GM18868 (cell line): ENCODE measurements around the gene SETD1A.

ENCODE experiments used
- ATAC-seq: cut with Tn5 transposase; IDR thresholded peaks from one replicate; pipeline ENCODE4 v1.9.1; 2021; ENCODE audit warnings: mild to moderate bottlenecking, moderate library complexity; ENCODE audit not compliant: unreplicated experiment

Gene SETD1A

DNA sequence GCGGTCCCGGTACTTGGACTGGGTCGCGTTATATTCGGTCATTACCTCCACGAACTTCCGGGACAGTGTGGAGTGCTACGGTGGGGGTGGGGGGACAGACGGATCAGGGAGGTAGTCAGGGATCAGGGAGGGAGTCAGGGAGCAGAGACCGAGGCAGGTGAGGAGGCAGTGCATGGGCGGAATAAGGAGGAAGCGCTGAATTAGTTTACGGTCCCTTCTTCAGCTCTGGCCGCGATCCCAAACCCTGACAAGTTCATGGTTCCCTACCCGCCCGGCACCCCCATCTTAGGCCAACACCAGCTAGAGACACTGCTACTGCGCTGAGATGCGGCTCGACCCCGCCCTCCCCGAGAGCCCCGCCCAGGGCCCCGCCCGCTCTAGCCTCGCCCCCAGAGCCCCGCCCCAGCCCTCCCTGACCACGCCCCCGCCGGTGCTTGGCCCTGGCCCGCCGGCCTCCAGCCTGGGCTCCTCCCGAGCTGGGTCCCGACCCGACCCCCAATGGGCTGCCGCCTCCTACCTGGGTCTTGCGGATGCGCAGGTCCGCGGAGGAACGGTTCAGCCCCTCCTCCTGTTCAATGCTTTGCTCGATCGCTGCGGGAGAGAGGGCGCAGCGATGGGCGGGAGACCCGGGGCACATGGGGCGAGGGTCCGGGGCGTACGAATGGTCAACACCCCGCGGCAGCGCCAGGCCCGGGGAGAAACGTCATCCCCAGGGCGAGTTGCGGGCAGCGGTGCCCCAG lies 39.6 kb downstream of the SETD1A start:
- peak; percentile 80 for ATAC-seq

DNA sequence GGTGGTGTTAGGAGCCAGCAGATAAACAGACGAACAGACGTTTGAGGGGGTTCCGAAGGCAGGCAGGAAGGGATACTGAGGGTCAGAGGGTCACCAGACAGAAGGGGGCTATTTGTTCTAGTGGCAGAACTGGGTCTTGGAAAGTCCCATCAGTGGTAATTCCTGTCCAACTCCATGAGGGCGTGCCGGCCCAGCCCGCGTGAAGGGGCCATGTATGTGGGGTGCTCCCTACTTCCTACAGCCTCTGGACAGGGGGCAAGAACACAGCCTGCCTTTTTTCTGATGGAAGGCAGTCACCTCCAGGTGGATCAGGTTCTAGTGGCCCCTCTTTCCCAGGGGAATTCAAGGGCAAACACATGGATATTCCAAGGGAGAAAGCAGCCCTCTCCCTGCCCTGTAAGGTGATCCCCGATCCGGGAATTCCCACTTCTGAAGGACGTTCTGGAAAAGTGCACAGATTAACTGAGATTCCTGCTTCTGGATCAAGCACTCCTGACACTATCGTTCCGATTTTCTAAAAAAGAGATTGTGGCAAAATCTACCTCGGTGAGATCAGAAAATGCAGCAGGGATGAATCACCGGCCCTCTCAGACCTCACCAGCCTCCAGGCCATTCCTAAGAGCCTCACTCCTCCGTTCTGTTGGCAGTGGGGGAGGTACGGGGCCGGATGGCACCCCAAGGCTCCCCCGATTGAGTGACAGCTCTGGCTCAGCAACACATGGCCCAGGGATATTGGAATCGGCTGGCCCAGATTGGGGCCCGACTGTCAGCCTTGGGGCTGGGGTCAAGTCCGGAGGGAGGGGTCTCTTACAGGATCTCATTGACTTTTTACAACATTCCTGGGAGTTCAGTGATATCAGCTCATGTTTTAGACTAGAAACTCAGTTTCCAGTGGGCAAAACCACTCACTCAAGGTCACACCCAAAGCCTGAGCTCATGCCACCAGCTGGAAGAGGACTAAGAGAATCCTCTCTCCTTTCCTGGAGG lies 40.5 kb downstream of the SETD1A start:
- ATAC-seq = no peak

DNA sequence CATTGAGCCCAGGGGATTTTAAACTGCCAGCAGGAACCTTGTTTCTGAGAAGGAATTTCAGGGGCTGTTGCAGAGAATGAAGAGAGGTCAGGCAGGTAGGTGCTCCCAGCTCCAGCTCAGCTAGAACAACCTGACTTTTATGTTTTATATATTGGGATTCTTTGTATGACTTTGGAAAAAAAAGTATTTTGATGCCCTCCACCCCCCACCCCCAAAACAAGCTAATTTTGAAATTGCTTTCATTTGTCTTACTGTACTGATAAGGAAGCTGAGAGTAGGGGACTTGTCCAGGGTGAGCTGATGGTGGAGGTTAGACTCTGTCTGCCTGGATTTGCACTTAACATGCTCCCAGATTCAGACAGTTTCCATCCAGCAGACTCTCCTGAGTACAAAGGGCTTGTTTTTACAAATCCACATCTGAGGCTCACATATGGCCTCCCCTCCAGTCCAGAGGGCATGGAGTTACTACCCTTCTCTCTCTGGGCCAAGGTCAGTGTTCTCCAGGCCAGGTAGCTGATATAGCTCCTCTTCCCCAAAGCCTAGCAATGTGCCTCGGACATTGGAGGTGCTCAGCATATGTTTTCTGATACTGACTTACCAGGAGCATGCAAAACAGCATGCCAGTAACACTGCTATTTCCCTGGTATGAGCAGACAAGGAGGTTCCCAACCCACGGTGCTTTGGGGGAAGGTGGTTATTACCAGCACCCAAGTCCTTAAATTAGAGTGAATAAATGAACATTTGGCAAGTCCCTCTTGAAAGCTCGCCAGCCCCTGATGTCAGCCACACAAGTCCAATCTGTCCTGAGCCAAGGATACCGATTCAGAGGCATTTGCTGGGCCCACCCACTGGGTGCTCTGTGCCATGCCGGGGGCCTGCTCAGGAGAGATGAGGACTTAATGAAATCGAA lies 41.6 kb downstream of the SETD1A start:
- no peak for ATAC-seq

DNA sequence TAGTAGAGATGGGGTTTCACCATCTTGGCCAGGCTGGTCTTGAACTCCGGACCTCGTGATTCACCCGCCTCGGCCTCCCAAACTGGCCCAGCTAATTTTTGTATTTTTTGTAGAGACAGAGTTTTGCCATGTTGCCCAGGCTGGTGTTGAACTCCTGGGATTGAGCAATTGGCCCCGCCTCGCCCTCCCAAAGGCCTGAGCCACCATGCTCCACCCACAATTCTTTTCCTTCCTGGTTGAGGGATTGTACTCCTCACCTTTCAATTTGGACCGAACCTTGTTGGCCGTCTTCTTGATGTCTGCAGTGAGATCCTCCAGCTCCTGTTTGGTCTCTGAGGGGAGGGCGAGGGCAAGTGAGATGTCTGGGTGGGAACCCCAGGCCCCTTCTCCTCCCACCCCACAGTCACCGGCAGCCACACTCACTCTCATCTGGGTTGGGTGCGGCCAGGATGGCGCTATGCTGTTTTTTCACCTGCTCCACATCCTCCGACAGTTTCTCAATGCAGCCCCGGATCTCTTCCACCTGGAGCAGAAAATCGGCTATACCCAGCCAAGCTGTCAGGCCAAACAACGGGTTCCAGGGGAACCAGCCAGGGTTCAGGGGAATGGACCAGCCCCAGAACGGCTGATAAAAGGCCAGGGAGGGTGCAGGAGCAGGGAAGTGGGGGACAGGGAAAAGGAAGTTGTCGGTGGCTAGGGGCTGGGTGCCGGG lies 43.3 kb downstream of the SETD1A start:
- no peak for ATAC-seq

DNA sequence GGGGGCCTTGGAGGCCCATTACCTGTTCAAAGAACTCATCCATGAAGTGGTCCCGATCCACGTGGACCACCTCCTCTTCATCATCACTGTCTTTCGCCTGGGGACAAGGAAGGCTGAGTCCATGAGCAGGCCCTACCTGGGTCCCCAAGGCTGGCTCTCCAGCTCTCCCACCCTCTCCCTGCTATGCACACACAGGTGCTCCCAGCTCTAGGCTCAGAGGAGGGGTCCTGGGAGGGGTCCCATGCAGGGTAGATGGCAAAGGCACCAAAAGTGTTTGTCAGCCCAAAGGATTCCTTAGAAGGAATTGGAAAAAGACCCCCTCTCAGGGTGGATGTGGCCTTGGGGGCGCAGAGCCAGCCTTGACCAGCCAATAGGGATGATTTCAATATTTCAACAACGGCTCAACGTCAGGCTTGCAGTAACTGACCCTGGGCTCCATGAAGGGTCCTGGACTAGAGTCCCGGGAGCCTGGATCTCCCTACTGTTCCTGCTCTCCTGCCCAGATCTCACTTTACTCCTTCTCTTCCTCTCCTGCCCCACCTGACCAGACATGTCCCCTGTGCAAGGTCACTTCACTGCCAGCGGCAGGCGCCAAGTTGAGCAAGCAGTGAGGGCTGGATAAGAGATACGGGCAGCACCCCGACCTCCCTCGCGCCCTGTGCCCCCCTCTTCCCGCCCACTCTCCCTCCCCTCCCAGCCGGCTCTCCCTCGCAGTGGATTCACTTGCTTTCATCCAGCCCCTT lies 44.1 kb downstream of the SETD1A start:
- no peak for ATAC-seq

DNA sequence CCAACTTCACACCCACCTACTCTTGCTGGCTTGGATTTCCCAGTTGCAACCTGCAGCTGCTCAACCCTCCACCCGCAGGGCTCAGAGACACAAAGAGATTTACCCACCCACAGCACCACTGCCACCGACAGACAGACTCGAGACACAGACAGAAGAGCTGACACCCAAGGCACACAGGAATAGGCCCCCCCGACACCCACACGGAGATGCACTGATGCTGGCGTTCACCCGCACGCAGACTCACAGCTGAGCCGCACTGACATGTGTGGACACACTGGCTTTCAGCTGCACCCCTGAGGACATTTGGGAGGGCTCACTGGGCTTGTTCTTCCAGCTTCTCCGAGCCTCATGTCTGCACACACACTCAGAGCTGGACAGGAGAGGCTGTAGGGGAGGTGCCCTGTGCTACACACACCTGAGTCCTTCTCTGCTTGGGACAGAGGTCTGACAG lies 44.7 kb downstream of the SETD1A start:
- no peak for ATAC-seq

DNA sequence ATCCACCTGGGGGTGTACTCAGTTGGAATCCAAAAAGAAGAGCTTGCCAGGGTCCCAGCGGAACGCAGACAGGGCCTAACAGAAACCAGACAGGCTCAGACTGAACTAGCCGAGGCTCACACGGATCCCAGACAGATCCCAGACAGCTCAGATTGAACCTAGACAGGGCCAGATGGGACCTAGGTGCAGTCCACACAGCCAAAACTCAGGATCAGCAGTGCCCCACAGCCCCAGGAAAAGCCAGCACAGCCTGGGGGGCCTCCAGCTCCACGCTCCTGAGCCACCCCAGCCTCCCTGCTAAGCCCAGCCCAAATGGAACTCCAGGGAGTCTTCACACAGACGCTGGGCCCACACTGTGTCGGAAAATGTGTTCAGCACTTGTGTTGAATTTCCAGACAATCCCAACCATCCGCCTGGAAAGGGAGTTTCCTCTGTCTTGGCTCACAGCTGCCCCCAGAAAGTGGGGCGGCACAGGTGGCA lies 45.3 kb downstream of the SETD1A start:
- ATAC-seq = no peak

DNA sequence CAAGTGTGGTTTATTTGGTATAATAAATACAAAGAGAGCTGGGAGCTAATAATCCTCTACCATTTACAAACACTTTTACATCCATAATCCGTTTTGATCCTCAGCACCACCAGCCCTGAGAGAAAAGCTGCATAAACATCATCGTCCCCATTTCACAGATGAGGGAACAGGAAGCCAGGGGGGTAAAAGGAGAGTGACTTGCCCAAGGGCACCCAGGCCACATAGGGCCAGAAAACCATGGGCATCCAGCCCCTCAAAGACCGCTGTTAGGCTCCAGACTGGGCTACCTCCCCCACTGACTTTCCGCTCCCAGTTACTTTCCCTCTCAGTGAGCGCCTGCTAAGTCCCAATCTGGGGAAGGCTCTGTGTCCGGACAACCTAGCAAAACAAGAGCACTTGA lies 46.2 kb downstream of the SETD1A start:
- no peak for ATAC-seq

DNA sequence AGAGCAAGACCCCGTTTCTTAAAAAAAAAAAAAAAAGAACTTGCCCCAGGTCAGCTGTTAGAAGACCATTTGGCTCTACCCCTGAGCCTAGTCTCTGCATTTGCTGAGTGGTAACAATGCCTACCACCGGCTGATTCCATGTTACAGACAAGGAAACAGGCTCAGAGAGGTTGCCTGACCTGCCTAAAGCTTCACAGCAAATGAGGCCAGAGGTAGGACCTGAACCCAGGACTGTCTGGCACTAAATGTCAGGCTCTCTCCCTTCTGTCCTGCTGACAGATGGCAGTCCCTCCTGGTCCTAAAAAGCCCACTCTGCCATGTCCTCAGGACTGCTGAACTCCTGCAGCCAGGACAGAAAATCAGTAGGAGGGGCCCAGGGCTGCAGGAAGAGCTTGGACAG lies 47.1 kb downstream of the SETD1A start:
- ATAC-seq = no peak

DNA sequence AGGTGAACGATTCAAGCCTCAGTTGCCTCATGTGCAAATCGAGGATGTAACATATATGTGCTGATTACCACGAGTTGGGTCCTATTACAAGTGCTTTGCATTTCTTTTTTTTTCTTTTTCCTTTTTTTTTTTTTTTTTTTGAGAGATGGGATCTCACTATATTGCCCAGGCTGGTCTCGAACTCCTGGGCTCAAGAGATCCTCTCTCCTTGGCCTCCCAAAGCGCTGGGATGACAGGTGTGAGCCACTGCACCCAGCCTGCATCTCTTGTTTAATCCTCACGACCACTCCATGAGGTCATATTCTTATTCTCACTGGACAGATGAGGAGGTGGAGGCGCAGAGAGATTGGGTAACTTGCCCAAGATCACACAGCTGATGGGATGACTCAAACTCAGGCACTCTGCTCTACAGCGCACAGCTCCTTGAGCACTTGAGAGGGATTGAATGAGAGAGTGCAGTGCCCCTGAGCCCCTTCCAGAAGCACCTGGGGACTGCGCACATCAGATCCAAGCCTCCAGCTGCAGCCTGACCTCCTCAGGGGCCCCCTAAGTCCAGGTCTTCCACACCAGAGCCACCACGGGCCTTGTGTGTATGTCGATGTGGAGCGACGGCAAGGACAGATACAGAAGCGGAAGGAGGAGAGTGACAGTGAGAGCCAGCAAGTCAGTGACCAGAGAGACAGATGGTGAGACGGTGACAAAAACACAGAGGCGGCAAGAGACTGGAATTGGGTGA lies 48.0 kb downstream of the SETD1A start:
- ATAC-seq = no peak

DNA sequence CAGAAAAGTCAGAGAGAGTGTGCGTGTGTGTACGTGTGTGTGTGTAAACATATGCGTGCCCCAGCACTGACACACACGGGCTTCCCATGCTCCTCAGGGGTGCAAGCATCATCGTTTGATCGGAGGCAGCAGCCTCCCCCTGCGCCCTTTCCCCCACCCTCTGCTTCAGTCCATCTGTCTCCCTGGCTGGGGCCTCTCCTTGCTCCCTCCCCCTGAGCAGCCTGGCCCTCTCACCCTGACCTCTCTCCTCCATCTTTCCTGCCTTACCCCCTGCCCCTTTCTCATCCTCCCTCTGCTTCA lies 48.5 kb downstream of the SETD1A start:
- ATAC-seq = no peak

DNA sequence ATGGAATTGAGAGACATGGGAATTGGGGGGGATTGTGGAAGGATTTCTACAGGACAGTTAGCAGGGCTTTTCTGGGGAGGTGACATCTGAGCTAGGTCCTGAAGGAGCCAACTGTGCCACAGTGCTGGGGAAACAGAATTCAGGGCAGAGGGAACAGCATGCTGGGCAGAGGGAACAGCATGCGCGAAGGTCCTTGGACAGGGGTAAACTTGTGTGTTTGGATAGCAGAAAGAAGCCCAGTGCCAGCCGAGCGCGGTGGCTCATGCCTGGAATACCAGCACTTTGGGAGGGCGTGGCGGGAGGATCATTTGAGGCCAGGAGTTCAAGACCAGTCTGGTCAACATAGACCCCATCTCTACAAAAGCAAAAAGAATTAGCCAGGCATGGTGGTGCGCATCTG lies 49.0 kb downstream of the SETD1A start:
- no peak for ATAC-seq

DNA sequence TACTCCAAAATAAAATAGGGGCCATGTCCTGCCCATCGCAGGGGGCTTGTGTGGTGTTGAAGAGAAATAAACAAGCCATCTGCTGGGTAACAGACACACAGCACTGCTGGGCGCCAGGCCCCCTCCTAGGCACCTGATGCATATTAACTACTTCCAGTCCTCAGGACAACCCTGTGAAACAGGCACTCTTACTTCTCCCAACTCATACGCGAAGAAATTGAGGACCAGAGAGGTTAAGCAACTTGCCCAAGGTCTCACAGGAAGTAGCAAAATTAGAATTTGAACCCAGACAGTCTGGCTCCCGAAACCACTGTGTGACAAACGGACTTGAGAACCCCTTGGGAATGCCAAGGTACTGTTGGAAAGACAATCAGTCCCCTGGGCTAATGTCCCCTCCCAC lies 50.1 kb downstream of the SETD1A start:
- no peak for ATAC-seq

DNA sequence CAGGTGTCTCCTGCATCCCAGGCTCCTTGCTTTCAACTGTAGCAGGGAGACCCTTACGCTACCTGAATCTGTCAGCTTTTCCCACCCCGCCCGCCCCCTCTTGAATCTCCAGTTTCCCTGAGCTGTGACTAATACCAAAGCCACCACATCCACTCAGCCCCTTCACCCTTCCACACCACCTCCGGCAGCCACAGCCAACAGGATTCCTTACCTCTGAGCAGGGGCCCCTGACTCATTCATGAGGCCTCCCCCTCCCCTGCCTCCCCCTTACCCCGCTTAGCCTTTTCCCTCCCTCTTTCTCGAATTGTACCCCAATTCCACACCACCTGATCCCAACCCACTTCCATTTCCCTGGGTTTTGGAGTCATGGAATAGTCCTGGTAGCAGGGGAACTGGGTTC lies 50.6 kb downstream of the SETD1A start:
- no peak for ATAC-seq

DNA sequence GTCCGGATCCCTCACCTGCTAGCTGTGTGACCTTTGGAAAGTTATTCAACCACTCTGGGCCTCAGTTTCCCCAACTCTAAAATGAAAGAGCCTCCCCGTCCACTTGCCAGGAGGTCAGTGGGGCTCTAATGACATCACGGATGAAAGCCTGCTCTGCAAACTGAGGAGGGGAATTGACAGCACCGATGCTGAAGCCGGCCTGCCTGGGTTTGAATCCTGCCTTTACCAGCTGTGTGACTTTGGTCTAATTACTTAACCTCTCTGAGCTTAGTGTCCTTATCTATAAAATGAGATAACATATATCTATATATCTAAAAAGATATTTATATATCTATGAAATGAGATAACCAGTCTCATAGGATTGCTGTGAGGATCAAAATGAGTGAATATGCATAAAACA lies 51.0 kb downstream of the SETD1A start:
- ATAC-seq = no peak

DNA sequence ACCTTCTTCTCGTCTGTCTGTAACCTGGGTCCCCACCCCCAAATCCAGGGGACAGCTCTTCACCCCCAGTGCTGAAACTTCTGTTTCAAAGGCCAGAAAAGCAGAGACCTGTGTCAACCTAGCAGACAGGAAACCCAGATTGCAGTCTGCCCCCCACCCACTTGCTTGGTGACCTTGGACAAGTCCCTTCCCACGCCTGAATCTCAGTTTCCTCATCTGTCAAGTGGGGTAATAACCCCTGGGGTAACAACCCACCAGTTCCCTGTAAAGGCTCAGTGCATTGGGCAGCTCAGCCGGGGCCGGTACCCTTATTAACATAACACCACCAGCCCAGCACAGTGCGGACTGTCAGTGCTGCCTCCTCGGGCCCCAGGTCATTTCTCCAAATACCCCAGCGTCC lies 51.6 kb downstream of the SETD1A start:
- no peak for ATAC-seq

DNA sequence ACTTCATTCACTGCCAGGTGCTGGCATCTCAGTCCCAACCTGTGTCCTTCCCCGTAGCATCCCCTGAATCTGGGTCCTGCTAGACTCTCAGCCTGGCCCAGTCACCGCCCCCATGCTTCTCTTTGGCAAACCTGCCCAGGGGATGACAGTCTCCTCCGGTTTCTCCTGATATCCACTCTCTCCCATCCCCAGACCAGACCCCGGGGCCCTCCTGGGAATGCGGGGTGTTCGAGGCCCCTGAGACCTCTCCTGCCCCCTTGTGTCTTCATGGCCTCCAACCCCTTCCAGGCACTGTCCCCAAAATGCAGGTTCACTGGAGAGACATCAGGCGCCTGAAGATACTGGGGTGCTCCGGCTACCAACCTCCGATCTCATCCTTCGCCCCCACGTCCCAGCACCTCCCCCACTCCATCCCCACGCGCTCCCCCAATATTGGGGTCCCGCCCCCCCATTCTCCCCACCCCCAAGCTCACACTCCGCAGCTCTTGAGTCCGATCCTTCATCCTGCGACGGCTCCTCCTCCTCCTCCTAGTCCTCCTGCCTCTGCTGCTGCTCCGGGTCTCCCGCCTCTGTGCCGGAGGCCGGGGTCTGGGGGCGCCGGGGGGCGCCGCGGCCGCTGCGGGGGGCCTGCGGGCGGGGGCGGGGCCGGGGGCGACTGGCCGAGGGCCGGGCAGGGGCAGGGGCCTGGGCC lies 52.5 kb downstream of the SETD1A start:
- no peak for ATAC-seq

DNA sequence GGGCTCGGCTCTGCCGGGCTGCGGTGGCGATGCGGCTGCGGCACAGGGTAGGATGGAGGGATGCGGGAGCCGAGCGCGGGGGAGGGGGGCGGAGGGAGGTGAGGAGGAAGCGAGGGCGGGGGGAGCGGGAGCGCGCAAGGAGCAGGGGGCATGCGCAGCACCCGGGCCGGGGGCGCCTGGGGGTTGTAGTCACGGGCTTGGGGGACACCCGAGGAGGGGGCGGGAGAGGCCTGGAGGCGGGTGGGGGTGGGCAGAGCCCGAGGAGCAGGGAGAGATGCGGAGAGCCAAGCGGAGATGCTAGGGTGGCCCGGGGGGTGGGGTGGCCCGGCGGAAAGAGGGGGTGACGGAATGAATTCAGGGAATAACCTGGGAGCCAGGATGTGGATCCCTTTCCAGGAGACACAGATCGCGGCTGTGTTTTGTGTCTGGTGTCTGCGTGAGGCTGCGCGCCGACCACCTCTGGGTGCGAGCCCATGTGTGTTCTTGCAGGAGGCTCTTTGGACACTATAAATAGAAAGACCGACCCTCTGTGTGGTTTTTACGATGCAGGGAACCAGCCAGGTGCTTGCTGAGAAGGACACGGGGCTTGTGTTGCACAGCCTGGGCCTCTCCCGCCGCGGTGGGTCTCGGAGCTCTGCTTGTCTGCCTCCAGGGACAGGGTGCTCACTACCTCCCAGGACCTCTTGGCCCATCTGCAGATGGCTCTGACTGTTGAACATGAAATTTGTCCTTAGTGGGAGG lies 53.2 kb downstream of the SETD1A start, which contains the start of gene STX1B:
Gene STX1B (minus strand): TSS at position 54 of the 741 bp plus-strand sequence. CDS start 242 bp downstream, outside the sequence.
- no peak for ATAC-seq
